Keratinocyte (primary cell): ENCODE data around the gene TAF1C. TPM values are rescaled to one million over a fixed set of nuclear protein-coding genes. Genes with fewer than 3 reads are reported as not detected.

ENCODE experiments used
- DNase-seq: peaks from one replicate; pipeline ENCODE4 v3.0.0-alpha.2; 2011; ENCODE audit warnings: low read depth, missing footprints, low spot score
- FAIRE-seq: peaks from 2 replicates; lab custom pipeline; 2011; peaks lifted over from hg19 to GRCh38; lab: Jason Lieb, UNC
- H2AFZ ChIP-seq: 2 replicates; pipeline ENCODE4 v1.6.0; 2012; ENCODE audit warnings: low read length, control low read depth, inconsistent platforms; ENCODE audit not compliant: control insufficient read depth
- H3K27ac ChIP-seq: 2 replicates; pipeline ENCODE4 v1.5.1; 2011; ENCODE audit warnings: low read length; ENCODE audit not compliant: control insufficient read depth, insufficient read depth
- H3K27me3 ChIP-seq: 3 replicates; pipeline ENCODE4 v1.6.0; 2011; ENCODE audit warnings: low read length; ENCODE audit not compliant: control insufficient read depth, insufficient read depth; ENCODE audit errors: extremely low read depth
- H3K36me3 ChIP-seq, 2 experiments: 2 replicates in 1 of 2; 3 replicates in 1 of 2; pipeline ENCODE4 v1.5.1; 2011; ENCODE audit warnings: low read length in 2 of 2, mild to moderate bottlenecking in 1 of 2; ENCODE audit not compliant: control insufficient read depth in 2 of 2, insufficient read depth in 2 of 2; ENCODE audit errors: extremely low read depth in 1 of 2
- H3K4me1 ChIP-seq: 3 replicates; pipeline ENCODE4 v1.5.1; 2011; ENCODE audit warnings: low read length; ENCODE audit not compliant: control insufficient read depth, insufficient read depth; ENCODE audit errors: extremely low read depth
- H3K4me2 ChIP-seq: 3 replicates; pipeline ENCODE4 v1.6.0; 2011; ENCODE audit warnings: low read depth, low read length; ENCODE audit not compliant: control insufficient read depth, insufficient read depth; ENCODE audit errors: extremely low read depth
- H3K4me3 ChIP-seq, 3 experiments: fragments of 200-600 bp in 1 of 3; sonication (generic) in 1 of 3; 2 replicates in 2 of 3; 3 replicates in 1 of 3; pipeline ENCODE4 v1.5.1; 2011 to 2016; ENCODE audit warnings: low read length in 3 of 3, mild to moderate bottlenecking in 3 of 3, control low read depth in 2 of 3, inconsistent platforms in 1 of 3, low read depth in 1 of 3, mixed read lengths in 1 of 3, mixed run types in 1 of 3, moderate library complexity in 1 of 3; ENCODE audit not compliant: control insufficient read depth in 2 of 3, insufficient read depth in 2 of 3; ENCODE audit errors: extremely low read depth in 1 of 3
- H3K79me2 ChIP-seq: 2 replicates; pipeline ENCODE4 v1.6.0; 2012; ENCODE audit warnings: low read length; ENCODE audit not compliant: control insufficient read depth, insufficient read depth
- H3K9ac ChIP-seq: 3 replicates; pipeline ENCODE4 v1.6.0; 2011; ENCODE audit warnings: low read length; ENCODE audit not compliant: control insufficient read depth, insufficient read depth; ENCODE audit errors: extremely low read depth
- H3K9me1 ChIP-seq: 3 replicates; pipeline ENCODE4 v1.6.0; 2011; ENCODE audit warnings: low read length; ENCODE audit not compliant: control insufficient read depth, insufficient read depth; ENCODE audit errors: extremely low read depth
- H3K9me3 ChIP-seq: 2 replicates; pipeline ENCODE4 v1.5.1; 2012; ENCODE audit warnings: low read depth, low read length; ENCODE audit not compliant: control insufficient read depth
- H4K20me1 ChIP-seq: 3 replicates; pipeline ENCODE4 v1.6.0; 2011; ENCODE audit warnings: low read length; ENCODE audit not compliant: control insufficient read depth, insufficient read depth; ENCODE audit errors: extremely low read depth
- EZH2 ChIP-seq: IDR thresholded peaks from one replicate; pipeline ENCODE4 v1.6.1; 2012; ENCODE audit warnings: inconsistent platforms, mild to moderate bottlenecking, low read length, moderate library complexity
- dilution Hi-C: fragments of 300-500 bp; cut with MboI; formaldehyde crosslinking; loops from one replicate; pipeline ENCODE4 v1.7.0; 2020; ENCODE audit warnings: low sequenced_read_pairs; ENCODE audit not compliant: extremely low pct_ligation_motif_present
- polyA plus RNA-seq, 5 experiments: library from polyadenylated mRNA; depleted of rRNA in 3 of 5; stranded (reverse) in 3 of 5; stranded (forward) in 1 of 5; unstranded in 1 of 5; fragments of >200 nt; gene quantifications; 1 replicate in 1 of 5; 2 replicates in 3 of 5; 3 replicates in 1 of 5; pipeline versions ENCODE4 v1.2.1 to v1.2.3, GENCODE V29; 2011 to 2012; ENCODE audit warnings: missing spikeins in 2 of 5, low read depth in 1 of 5, low replicate concordance in 1 of 5
- TF ChIP-seq, protein P1 (sequence below), 3 experiments: IDR thresholded peaks in 1 of 3; conservative IDR thresholded peaks in 1 of 3; optimal IDR thresholded peaks in 1 of 3; 2 replicates in 2 of 3; 3 replicates in 1 of 3; pipeline versions ENCODE3 to v1.5.1; 2011; ENCODE audit warnings: low read length in 3 of 3, mild to moderate bottlenecking in 3 of 3, moderate library complexity in 2 of 3, control low read depth in 1 of 3, inconsistent platforms in 1 of 3; ENCODE audit not compliant: insufficient read depth in 2 of 3; ENCODE audit errors: extremely low read depth in 1 of 3

Gene TAF1C
- polyA plus RNA-seq, 1 donor (not counting 4 experiments of a cell fraction or from before 2014, with no cell fraction given) = 6.5 TPM

DNA sequence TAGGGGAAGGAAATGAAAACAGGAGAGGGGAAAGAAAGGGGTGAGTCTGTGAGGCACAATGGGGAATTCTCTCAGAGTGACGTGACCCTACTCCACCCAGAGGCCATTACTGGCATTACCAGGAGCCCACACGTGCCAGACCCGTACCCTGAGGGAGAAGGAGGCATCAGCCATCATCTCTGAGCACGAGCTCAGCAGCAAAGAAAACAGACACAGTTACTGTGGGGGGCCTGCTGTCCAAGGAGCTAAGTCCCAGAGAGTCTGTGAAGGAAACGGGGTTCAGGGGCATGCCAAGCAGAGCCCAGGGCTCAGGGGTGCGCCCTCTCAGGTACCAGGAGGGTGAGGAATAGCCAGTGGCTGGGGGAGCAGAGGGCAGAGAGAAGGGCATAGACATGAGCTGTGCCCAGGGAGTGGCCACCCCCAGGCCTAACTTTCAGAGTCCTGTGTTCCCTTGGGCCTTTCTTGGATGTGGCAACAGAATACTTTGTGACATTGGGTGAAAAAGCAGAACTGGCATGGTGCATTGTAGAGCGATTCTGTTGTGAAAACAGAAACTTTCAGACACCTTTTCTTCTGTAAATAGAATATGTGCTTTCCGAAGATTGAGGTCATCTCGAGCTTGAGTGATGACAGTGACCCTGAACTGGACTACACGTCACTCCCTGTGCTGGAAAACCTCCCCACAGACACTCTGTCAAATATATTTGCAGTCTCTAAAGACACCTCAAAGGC lies 11.3 kb downstream of the TAF1C start:
- FAIRE-seq (peak; percentile 86), DNase-seq (no peak)
- H3K36me3 ChIP-seq = peaks cover 7 to 8% of the 10 kb centered on the region in 2 experiments
- dilution Hi-C loops = no loop called here
- no peak overlapping the region for H3K9ac ChIP-seq
- no peaks in the 10 kb centered on the region for H3K27me3 ChIP-seq
- no peak overlapping the region for H3K4me3 ChIP-seq
- no peak overlapping the region for H2AFZ ChIP-seq
- no peaks in the 10 kb centered on the region for H3K9me3 ChIP-seq
- no peaks in the 10 kb centered on the region for H3K79me2 ChIP-seq
- H3K9me1 ChIP-seq = no peaks in the 10 kb centered on the region
- TF ChIP-seq, protein P1, sequence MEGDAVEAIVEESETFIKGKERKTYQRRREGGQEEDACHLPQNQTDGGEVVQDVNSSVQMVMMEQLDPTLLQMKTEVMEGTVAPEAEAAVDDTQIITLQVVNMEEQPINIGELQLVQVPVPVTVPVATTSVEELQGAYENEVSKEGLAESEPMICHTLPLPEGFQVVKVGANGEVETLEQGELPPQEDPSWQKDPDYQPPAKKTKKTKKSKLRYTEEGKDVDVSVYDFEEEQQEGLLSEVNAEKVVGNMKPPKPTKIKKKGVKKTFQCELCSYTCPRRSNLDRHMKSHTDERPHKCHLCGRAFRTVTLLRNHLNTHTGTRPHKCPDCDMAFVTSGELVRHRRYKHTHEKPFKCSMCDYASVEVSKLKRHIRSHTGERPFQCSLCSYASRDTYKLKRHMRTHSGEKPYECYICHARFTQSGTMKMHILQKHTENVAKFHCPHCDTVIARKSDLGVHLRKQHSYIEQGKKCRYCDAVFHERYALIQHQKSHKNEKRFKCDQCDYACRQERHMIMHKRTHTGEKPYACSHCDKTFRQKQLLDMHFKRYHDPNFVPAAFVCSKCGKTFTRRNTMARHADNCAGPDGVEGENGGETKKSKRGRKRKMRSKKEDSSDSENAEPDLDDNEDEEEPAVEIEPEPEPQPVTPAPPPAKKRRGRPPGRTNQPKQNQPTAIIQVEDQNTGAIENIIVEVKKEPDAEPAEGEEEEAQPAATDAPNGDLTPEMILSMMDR (optimal IDR thresholded peaks at IDR 0.05 in 1 of 3, IDR thresholded peaks at IDR 0.05 in 1 of 3, conservative IDR thresholded peaks at IDR 0.05 in 1 of 3; ENCODE audit: extremely low read depth in 1 of 3, insufficient read depth in 2 of 3, low read length in 3 of 3) = peak; percentile 57 to 95 (median 93)
- no peak for TF ChIP-seq EZH2
- no peak overlapping the region for H3K4me2 ChIP-seq
- H3K27ac ChIP-seq = no peak overlapping the region
- peaks cover 29% of the 10 kb centered on the region for H3K4me1 ChIP-seq
- no peaks in the 10 kb centered on the region for H4K20me1 ChIP-seq

DNA sequence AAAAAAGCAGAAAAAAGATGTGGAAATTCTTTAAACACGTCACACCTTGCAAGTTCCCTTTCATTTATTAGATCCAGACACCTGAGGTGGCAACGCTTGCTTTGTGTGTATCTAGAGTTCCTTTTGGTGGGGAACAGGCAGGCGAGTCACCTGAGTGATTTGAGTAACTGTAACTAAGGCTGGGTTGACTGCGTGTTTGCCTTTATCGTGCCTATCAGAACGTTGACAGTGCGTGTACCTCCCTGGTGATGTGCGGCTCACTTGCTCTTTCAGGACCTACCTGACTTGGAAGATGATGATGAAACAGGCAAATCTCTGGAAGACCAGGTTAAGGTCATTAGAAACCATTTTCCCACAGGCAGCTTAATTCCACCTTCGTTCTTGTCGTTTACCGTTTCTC lies 12.5 kb downstream of the TAF1C start:
- dilution Hi-C loops = no loop called here
- H2AFZ ChIP-seq = no peak overlapping the region
- no peaks in the 10 kb centered on the region for H3K27me3 ChIP-seq
- peaks cover 4 to 7% of the 10 kb centered on the region in 2 experiments for H3K36me3 ChIP-seq
- H3K4me2 ChIP-seq = no peak overlapping the region
- H3K4me1 ChIP-seq = peaks cover 29% of the 10 kb centered on the region
- H4K20me1 ChIP-seq = no peaks in the 10 kb centered on the region
- H3K27ac ChIP-seq = no peak overlapping the region
- H3K9me1 ChIP-seq = no peaks in the 10 kb centered on the region
- H3K4me3 ChIP-seq = no peak overlapping the region
- TF ChIP-seq, protein P1 (optimal IDR thresholded peaks at IDR 0.05 in 1 of 3, IDR thresholded peaks at IDR 0.05 in 1 of 3, conservative IDR thresholded peaks at IDR 0.05 in 1 of 3; ENCODE audit: extremely low read depth in 1 of 3, insufficient read depth in 2 of 3, low read length in 3 of 3) = no peak
- TF ChIP-seq EZH2 = no peak
- no peak for DNase-seq
- no peak for FAIRE-seq
- H3K9me3 ChIP-seq = no peaks in the 10 kb centered on the region
- H3K9ac ChIP-seq = no peak overlapping the region
- no peaks in the 10 kb centered on the region for H3K79me2 ChIP-seq
